HG03354 (cell line): ENCODE data around the gene TLE5.
A peak's percentile ranks its signal among the peaks of the same experiment; 100 is the strongest.
"Not testable (repeated sequence)": the region's sequence is repeated elsewhere in the genome, so short reads cannot be mapped to it uniquely, and the experiment has no call there.

Experiments used
- ATAC-seq: cut with Tn5 transposase; IDR thresholded peaks from one replicate; pipeline ENCODE4 v1.9.1; 2021; ENCODE audit warnings: mild to moderate bottlenecking; ENCODE audit not compliant: unreplicated experiment, poor library complexity, severe bottlenecking

The TLE5 gene

DNA sequence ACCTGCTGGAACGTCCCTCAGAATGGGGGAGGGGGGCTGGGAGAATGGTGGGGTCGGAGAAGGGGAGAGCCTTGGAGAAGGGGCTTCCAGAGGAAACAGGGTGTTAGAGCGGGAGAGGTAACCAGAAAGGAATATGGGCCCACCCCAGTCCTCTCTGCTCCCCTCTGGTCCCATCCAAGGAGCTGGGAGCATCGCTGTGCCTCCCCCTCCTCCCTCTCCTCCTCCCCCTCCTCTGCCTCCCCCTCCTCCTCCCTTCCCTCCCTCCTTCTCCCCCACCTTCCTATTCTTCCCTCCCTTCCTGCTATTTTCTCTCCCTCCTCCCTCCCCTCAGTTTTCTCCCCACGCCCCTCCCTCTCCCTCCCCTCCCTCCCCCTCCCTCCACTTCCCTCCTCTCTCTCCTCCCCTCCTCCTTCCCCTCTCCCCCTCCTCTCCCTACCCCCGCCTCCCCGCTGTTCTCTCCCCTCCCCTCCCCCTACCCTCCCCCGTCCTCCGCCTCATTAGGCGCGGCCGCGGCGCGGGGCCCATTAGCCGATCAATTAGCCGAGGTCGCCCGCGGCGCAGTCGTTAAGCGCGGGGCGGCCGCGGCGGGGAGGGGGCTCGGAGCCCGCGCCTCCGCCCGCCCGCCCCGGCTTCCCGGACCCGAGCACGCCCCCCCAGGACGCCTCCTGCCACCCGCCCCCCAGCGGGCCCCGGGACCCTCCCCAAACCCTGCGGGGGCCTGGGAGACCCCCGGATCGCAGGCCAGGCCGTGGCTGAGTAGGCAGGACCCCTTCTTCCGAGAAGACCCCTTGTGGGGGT lies 15.4 kb downstream of the TLE5 start:
- ATAC-seq: no peak

DNA sequence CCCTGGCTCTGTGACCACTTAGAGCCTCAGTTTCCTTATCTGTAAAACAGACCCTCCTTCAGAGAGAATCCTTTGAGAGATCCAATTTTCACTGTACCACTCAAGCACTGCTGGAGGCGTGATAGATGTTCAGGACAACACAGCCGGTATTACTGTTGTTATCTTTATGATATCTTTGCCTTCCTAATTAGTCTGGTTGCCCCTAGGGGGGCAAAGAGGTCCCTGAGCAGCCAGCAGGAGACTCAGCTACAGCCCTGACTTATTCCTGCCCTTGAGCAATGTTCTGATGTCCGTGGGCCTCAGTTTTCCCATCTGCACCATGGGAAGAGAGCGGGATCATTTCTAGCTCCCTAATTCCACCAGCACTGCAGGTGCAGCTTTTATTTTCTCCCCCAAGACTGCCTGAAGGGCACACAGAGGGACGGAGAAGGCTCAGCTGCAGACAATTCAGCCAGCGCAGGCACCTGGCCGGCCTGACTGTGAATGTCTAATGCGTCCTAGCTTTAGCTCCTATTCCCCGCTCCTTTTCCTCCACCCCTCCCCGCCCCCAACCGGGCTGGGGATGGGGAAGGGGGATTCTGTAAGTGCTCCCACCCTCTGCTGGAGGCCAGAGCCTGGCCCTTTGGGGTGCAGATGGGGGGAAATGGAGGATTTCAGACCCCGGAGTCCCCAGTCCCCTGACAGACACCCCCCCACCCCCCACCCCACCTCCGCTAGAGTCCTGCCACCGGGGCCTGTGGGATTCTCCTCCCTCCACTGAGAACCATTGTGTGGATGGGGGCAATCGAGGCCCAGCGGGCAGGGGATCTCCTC lies 16.2 kb downstream of the TLE5 start:
- no peak for ATAC-seq

- ATAC-seq: no peak
Observed at GRCh38 chr19:3045191-3045590, 17.1 kb downstream of the TLE5 start.

- ATAC-seq: no peak
Observed at GRCh38 chr19:3042621-3043267, 19.6 kb downstream of the TLE5 start.

DNA sequence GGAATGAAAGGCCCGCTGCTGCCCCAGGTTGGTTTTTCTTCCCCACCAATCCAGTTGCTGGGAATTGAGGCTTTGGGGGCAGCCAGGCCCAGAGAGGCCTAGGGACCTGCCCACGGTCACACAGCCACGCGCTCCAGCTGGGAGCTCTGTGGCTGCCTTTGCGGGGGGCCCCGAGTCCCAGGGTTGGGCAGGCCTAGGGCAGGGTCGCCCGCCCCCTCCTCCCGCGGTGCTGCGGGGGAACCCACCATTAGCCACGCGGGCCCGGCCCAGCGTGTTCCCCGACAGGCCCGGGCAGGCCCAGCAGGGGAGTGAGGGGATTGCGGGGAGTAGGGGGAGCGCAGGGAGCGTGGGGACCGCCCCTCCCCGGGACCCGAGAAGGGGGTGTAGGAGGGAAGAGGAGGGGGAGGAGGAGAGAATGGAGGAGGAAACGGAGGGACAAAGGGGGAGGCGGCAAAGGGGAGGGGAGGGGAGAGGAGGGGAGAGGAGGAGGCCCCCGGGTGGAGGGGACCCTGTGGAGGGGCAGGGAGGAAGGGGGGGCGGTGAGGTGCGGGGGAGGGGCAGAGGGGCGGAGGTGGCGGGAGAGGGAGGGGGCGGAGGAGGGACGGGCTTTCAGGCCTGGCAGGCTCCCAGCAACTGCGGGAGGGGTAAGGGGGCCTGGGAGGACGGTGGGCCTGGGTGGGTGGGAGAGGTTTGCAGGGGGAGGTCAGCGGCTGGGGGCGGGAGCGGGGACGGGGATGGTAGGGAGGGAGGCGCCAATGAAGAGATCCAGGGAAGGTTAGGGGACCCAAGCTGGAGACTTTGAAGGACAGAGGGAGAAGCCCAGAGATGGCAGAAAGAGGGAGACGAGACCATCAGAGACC lies 20.3 kb downstream of the TLE5 start:
- ATAC-seq: no peak

DNA sequence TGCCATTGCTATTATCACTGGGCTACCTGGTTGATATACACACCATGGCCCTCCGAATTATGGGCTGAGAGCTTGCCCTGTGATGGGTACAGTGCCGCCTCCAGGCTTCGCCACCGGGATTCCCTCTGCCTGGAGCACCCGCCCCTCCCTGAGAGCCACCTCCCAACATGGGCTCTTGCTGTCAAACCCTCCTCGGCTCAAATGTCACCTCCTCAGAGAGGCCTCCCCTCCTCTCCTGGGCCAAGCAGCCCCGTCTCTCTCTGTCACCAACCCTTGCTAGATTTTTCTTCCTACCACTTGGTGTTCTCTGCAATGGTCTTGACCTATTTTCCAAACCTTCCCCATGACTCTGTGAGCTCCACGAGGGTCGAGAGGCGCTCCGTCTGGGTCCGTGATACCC lies 21.0 kb downstream of the TLE5 start:
- ATAC-seq: no peak

DNA sequence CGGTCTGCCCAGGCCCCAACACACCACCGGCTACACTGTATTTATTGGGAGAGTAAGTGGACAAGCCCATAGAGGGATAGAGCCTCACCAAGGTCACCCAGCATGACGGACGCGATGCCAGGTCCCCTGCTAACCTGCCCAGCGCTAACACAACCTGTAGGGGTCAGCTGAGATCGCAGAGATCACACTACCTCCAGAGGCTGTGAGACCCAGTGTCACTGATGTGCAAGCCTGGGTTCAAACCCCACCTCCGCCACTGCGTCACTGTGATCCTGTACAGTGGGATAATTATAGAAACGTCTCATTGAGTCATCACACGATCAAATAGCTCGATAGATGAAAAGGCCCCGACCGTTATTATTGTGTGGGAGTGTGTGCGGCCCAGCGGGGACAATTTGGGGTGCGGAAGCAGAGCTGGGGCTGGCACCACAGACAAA lies 22.6 kb downstream of the TLE5 start:
- ATAC-seq: no peak

DNA sequence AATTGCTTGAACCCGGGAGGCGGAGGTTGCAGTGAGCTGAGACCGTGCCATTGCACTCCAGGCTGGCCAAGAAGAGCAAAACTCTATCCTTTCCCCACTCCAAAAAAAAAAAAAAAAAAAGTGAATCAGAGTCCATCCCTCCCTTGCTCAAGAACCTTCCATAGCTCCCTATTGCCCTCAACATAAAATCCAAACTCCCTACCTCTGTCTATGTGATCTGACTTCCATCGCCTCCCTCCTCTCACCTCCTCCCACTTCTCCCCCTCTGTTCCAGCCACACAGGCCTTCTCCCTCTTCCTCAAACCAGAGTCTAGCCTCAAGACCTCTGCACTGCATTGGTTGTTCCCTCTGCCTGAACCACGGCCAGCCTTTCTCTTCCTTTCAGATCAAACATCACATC lies 23.2 kb downstream of the TLE5 start:
- no peak for ATAC-seq

- ATAC-seq: no peak
Observed at GRCh38 chr19:3038214-3038613, 24.1 kb downstream of the TLE5 start.

DNA sequence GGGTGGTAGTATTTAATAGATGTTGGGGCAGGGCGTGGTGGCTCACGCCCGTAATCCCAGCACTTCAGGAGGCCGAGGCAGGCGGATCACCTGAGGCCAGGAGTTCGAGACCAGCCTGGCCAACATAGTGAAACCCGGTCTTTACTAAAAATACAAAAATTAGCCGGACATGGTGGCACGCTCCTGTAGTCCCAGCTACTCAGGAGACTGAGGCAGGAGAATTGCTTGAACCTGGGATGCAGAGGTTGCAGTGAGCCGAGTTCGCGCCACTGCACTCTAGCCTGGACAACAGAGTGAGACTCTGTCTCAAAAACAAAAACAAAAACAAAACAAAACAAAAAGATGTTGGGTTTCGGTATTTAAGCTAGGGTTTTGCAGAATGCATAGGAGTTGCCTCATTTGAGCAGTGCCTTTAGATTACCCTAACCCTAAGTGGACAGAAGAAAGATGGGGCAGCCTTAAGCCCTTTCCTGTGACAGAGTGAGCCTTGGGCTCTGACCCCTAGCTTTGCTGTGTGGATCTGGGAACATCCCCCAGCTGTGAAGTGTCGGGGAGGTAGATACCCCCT lies 25.2 kb downstream of the TLE5 start:
- ATAC-seq: not testable (repeated sequence)

- peak; percentile 64 for ATAC-seq
Observed at GRCh38 chr19:3036119-3036976, 25.9 kb downstream of the TLE5 start.

DNA sequence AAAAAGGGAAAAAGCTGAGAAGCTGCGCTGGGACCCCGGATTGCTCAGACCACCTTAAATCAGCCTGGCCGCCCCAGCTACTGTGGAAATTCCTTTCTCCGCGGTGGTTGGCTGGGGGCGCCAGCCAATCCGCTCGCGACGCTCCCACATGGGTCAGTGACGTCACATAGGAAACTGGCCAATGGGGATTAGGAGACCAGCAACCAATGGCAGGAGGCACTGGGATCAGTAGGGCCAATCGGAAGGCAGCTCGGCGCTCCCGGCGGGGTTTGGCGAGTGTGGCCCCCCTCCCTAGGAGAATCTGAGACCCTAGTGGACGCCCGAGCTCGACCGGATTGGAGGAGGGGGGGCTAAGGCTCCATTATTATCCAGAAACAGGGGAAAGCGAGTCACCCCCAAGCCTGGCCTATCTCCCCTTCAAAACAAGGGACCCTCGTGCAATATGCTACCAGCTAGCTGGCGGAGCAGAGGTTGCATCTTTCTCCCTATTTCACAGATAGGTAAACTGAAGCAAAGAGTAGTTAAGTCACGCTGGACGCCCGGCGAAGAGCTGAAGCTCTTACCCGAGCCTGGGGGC lies 26.7 kb downstream of the TLE5 start:
- ATAC-seq: peak; percentile 86

- ATAC-seq: no peak
Observed at GRCh38 chr19:3034656-3035541, 27.4 kb downstream of the TLE5 start.

DNA sequence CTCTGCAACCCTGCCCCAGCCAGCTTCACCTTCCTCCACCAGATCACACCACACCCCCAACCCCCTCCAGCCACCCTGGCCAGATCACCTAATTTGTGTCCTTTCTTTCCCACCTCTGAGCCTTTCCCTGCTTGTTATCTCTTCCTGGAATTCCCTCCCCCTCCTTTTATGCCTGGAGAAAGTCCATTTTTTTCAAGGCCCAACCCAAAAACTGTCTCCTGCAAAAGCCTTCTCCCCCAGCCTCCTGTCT lies 28.0 kb downstream of the TLE5 start:
- no peak for ATAC-seq

GRCh38 chr19:3033595-3034405 lies 28.5 kb downstream of the TLE5 start:
- no peak for ATAC-seq

DNA sequence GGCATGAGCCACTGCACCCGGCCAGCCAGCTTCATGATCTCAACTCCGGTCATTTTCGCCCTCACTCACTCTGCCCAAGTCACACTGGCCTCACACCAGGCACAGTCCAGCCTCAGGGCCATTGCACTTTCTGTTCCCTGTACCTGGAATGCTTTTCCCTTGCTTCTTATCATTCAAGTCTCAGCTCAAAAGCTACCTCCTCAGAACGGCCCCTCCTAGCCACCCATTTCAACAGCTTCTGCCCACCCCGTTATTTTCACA lies 30.8 kb downstream of the TLE5 start:
- no peak for ATAC-seq
